HG02970 (cell line): Measurements from ENCODE around the gene BNIP5.

Experiments
- ATAC-seq: cut with Tn5 transposase; IDR thresholded peaks from one replicate; pipeline ENCODE4 v1.9.1; 2021; ENCODE audit warnings: mild to moderate bottlenecking, moderate library complexity, moderate number of reproducible peaks; ENCODE audit not compliant: unreplicated experiment, low FRiP score

The BNIP5 gene

DNA sequence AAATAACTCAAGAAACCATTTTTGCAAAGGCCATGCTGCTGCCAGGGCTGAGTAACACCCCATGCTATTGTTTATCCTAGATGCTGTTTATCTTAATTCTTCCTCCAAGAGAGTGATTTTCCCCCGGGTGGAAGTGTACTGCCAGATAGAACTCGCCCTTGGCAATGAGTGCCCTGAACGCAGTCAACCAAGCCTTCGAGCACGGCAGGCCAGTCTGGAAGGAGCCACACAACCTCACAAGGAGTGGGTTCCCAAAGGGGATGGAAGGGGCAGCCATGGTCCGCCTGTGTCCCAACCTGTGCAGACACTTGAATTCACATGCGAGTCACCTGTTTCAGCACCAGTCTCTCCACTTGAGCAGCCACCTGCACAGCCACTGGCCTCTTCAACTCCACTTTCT lies 34.9 kb downstream of the BNIP5 start:
- no peak for ATAC-seq

DNA sequence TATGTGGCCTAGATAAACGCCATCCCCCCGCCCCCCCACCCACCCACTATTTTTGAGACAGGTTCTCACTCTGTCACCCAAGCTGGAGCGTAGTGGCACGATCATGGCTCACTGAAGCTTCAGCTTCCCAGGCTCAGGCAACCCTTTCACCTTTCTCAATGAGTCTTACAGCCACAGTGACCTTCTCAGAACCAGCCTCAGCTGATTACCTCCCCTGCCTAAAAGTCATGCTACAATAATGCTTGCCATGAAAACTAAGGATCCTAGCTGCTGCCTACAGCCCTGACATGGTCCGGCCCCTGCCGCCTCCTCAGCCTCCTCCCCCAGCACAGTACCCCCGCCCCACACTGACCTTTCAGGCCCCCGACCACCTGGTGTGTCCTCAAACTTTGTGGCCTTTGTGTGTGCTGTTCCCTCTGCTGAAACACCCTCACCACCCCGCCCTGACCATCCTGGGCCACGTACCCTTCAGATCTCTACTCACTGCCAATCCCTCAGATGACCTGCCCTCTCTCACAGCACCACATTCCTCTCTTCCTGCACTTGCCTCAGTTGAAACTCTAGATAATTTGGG lies 35.5 kb downstream of the BNIP5 start:
- no peak for ATAC-seq

DNA sequence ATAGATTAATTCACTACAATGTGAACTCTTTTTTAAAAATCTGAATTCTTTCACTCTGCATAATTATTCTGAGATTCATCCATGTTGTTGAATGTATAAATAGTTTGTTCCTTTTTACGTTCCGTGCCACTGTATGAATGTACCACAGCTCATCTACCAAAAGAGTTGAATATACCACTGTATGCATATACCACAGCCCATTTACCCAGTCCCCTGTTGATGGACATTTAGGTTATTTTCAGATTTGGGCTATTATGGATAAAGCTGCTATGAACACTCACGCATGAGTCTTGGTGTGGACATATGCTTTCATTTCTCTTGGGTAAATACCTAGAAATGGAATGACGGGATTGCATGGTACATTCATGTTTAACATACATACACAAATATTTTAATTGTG lies 38.7 kb downstream of the BNIP5 start:
- ATAC-seq: no peak

DNA sequence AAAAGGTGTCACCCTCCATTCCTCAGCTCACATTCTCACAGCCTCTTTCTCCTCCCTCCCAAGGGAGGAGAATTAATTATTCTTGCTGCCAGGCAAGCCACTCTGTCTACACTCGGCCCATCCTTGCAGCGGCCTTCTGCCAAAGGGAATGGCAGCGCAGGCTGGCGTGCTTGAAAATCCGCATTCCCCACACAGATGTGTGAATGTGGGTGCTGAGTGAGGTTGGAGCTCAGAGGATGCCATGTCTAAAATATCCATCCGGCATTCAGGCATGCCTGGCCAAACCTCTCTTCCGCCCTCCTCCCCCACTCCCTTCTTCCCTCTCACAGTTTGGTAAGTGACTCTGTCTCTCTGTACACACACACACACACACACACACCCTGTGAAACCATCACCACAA lies 39.2 kb downstream of the BNIP5 start:
- ATAC-seq: no peak

DNA sequence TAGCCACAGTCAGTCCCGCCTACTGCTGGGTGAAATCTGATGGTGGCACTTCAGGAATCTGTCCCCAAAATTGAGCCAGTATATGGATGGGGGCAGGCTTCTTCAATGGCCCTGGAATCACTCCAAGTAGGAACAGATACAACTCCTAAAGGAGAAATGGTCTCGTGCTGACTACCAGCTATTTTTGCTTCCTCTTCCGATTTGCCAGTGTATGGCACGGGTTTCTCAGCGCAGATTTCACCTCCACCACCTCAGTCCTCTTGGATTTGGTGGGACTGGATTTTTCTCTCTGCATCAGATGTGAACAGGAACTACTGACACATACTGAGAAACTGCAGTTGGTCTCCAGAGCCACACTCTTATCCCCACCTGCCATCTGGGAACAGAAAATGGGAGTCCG lies 39.6 kb downstream of the BNIP5 start:
- no peak for ATAC-seq

DNA sequence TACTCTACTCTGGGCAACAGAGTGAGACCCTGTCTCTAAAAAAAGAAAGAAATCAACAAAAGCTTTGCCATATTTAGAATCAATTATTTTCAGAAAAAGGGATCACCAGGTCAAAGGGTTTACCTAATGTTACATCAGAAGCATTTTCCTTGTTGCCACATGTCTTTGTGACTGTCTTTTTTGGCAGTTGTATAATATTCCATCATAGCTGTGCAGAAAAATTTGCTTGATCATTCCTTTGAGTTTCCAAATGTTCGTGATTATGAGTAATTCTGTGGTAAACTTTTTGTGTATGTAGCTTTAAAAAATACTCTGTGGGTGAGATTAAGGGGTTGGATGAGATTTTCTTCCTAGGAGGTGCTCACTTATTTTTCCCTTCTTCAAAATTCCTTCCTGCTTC lies 40.4 kb downstream of the BNIP5 start:
- ATAC-seq: no peak

DNA sequence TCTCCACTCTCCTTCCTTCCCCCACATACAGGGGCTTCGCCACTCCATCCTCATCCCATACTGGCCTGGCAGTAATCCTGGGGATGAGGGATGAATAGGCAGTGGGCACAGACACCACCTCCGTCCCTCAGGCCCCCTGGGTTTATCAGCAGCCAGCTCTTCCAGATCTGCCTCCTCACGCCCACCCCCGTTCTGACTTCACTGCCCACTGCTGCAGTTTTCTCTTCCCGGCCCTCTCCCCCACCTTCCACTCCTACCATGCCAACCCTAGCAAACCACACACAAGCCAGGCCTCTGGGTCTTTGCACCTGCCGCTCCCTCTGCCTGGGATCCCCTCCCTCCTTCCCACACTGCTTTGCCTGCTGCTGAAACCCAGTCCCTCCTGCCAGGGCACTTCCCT lies 44.5 kb downstream of the BNIP5 start:
- ATAC-seq: no peak

DNA sequence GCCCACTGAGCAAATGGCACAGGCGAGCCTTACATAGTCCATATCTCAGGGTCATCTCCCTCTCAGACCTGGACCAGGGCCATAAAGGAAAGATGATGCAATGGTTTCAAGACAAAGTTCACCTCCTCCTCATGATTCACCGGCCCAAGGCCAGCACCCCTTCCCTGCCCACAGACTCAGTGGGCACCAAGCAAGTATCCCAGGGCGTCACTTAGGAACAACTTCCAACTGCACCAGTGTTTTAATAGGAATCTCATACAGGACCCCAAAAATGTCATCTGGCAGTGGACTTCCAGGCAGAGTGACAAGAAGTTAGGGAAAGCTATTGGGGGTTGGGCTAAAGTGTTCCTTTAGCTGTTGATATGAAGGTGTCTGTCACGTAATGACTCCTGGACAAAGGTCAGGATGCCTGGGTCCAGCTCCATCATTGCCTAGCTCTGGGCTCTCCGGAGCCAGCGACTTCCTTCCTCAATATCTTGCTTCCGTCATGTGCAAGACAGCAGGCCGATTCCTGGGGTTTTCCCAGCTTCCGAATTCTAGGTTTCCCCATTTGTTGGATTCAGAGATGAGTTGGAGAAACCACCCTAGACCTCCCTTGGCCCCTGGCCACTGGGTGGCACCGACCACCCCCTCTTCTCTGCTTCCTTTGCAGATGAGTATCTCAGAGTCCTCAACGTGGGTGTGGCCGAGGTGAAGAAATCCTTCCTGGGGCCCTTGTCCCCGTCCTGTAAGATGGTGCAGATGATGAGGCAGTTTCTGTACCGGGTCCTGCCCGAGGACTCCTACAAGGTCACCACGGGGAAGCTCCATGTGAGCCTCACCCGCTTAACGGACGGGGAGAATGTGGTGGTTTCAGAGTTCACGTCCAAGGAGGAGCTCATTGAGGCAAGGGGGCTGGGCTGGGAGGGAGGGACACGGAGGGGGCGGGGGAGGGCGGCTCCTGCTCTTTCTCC lies 45.7 kb downstream of the BNIP5 start:
- ATAC-seq: no peak

DNA sequence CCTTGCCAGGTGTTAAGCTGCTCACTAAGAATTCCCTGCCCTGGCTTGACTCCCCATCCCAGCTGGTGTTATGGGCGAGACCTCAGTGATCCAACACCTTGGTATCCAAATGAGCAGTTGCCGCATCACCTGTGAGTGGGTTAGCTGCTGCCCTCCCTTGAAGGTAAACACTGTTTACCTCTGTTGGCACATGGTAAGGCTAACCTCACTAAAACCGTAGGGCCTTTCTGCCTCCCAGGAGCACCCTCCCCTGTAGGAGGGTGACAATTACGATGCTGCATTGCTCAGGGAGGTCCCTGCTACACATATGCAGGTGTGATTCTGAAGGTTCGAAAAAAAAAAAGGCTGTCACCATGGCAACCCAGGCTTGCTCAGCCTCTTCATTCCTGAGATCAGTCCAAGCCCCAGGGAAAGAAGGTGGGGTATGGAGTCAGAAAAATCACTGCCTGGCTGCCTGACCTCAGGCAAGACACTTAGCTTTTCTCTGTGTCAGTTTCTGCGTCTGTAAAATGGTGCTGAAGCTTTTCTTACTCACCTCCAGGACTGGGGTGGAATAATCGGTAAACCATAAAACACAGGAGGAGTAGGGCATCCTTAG lies 47.3 kb downstream of the BNIP5 start:
- no peak for ATAC-seq

DNA sequence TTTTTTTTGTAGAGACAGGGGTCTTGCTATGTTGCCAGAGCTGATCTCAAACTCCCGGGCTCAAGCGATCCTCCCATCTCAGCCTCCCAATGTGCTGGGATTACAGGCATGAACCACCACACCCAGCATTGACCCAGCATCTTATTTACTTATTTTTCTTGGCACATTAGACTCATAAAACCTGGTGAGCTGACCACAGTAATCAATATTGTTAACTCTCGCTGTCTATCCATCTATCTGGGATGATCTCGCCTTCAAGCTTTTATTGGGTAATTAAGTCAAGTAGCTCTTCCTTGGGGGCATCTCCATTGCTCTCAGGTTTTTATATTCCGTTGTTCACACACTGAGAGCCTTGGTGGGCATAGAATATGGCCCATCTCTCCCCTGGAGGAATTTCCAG lies 49.8 kb downstream of the BNIP5 start:
- ATAC-seq: no peak

DNA sequence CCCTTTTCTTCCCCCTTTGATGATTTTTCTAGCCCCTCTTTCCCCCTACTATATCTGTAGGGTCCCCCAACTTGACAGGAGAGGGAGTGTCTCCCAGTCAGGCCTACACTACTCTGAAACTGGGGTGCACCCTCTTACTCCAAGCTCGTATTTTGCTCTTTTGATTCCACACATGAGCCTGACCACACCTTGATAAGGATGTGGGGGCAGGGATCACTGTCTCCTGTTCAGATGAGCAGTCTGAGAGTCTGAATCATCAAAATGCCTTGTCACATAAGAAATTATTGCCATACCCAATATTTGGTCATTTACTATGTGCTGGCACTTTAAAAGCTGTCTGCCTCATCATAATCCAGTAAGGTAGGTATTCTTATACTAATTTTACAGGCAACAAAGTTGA lies 50.9 kb downstream of the BNIP5 start:
- ATAC-seq: no peak

DNA sequence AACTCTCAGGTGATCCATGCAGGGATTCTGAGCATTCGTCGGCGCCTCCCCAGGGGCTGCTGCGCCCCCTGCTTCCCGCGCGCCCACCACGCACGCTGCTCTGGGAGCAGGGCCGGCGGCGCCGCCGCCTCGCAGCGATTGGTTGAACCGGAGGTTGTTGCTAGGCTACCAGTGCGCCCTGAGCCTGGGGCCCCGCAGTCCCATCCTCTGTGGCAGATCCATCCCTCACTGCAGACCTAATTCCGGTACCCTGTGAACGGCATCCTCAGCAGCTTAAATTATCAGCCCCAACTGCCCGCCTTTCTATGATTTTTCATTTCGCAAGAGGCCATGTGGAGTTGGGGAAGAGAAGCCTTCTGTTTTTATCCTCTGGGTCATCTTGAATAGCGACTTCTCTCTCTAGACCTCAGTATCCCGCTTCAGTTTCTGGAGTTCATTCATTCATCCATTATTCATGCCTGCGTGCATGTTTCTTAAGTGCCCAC lies 51.5 kb downstream of the BNIP5 start:
- no peak for ATAC-seq

DNA sequence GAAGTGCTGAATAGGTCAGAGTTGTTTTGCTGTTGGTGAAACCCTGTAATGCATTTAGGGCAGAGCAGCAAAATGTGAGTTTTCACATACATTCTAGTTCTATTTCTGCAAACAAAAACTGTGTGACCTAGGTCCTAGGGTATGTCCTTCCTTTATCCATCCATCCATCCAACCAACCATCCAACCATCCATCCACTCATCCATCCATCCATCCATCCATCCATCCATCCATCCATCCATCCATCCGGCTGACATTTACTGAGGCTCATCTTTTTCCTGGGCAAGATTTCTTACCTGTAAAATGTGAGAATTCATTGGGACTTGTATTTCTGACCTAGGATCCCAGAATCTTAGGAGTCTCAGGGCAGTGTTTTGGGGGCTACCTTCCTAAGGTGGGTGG lies 52.3 kb downstream of the BNIP5 start:
- ATAC-seq: no peak

DNA sequence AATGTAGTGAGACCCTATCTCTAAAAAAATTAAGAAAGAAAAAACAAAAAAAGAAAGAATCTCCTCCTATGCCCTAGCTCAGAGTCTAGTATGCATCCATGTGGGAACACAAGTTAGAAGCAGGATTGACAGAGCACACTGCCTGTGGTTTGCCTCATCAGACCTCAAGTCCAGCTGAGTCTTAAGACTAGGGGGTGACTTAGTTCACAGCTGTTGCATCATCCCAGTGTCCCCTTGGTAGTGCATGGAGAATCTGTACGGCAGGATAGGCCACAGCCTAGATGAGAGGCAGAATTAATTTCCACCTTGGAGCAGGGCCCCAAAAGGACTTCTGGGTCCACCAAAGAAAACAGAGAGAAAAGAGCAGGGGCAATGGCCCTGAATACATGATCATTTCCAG lies 53.1 kb downstream of the BNIP5 start:
- no peak for ATAC-seq

DNA sequence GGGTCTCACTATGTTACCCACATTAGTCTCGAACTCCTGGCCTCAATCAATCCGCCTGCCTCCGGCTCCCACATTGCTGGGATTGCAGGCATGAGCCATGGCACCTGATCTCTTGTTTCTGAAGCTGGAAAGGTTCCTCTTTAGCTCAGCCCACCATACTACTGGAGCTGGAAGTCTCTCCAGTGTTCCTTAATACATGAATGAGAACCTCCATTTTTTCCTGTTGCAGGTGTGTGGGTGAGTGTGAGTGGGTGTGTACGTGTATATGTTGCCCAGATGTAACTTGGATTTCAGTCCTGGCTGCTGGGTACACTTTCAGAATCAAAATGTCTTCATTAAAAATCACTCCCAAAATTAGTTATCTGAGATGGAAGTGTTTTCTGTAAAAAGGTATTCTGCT lies 55.7 kb downstream of the BNIP5 start:
- no peak for ATAC-seq

DNA sequence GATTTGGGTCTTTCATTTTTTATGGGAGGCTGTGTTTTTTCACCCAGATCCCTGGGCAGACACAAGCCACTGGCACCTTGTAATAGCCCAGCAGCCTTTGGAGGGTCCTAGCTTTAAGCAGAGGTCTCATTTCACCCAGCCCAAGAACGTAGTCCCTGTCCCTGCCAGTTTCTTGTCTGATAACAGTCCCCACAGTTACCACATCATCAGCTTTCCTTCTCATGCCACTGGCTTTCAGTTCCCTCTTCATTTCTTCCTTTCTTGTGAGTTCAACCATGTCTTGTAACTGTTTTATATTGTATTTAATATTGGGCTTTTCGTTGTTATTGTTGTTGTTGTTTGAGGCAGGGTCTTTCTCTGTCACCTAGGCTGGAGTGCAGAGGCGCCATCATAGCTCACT lies 56.2 kb downstream of the BNIP5 start:
- ATAC-seq: no peak

DNA sequence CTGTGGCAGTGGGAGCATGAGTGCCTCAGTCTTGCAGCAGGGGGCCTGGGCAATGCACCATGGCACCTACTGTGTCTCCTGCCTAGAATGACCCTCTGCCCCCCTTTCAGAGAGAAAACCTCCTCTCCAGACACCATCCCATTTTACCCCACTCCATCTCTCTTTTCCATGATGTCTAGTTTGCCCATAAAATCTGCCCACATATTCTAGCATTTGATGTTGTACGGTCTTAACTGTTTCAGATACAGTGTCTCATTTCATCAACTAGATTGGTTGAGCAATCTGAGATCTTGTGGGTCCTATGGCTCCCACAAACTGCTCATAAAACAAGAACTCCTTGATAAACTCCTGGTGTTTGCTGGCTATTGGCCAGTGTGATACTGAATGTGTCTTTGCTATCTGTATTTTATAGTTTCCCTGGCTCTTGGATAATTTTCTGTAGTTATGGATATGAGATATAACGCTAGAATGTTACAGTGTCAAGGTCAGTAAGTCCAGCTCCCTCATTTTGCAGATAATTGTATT lies 58.7 kb downstream of the BNIP5 start:
- no peak for ATAC-seq

DNA sequence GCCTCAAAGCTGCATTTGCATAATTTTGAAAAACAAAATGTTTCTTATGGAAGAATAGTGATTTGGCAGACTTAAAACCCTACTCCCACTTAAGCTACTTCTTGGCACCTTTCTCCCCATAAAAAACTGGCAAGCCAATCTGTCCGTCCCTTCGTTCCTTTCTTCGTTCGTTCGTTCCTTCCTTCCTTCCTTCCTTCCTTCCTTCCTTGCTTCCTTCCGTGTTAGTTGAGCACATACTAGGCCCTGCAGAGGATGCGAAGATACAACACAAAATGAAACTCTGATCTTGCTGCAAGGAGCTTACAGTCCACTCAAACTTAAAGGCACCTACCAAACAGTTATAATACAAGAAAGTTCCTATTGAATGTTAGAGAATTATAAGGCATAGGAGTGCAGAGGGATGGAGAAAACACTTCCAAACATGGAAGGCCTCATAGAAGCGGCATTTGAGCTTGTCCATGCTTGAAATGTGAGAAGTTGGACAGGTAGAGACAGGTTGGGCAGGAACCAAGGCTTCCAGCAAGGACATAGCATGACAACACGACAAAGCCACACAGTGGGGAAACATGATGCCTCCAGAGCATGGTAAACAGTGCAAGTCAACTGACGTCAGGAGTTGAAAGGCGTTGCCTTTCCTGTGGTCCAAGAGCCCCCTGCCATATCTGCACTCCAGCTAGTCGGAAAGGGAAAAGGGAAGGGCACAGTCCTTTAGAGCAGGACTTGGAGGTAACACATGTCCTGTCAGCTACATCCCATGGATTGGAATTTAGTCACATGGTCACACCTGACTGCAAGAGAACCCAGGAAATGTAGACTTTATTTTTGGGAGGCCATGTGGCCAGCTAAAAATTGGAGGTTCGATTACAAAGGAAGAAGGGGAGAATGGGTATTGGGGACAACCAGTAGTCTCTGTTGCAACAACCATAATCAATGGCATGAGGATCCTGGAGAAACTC lies 59.8 kb downstream of the BNIP5 start:
- no peak for ATAC-seq

DNA sequence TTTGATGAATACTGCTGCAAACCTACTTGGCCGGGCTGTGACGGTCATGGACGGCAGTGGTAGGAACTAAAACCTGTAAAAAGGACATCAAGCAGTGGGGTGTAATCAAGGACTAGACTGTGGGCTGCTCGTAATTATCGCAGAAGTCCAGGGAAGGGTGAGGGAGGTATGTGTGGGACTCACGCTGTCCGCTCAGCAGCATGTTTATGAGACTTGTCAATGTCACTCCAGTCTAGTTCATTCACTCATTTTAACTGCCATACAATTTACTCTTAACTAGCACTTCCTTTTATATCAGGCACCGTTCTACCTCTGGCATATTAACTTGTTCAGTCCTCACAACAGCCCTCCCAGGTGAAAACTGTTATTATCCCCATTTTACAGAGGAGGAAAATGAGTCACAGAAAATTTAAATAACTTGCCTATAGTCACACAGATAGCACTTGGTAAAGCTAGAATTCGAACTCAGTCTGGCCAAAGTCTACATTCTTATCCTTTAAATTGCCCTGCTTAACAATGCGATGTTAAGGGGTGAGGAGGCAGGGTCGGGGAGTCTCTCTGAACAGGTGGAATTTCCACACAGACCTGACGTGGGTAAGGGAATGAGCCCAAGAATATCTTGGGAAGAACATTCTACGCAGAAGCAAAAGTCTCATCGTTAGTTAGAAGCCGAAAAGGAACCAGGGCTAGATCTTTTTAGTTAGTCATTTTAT lies 62.7 kb downstream of the BNIP5 start:
- no peak for ATAC-seq

DNA sequence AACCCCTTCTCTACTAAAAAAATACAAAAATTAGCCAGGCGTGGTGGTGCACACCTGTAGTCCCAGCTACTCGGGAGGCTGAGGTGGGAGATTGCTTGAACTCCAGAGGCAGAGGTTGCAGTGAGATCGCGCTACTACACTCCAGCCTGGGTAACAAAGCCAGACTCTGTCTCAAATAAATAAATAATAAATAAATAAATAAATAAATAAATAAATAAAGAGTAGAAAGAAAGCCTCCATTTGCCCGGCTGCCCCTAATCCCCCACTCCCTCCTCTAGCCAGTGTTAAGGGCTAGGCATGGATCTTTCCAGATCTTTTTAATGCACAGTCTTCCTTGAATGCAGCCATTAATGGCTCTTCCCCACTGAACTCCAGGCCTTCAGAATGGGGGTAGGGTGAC lies 63.6 kb downstream of the BNIP5 start:
- ATAC-seq: no peak
